GM21576 (cell line): ENCODE data around the gene ANKRD11.
"Not testable (repeated sequence)": the region's sequence is repeated elsewhere in the genome, so short reads cannot be mapped to it uniquely, and the experiment has no call there.

Experiments used
- ATAC-seq: cut with Tn5 transposase; IDR thresholded peaks from one replicate; pipeline ENCODE4 v1.9.1; 2021; ENCODE audit warnings: mild to moderate bottlenecking, moderate library complexity; ENCODE audit not compliant: unreplicated experiment

Gene ANKRD11

DNA sequence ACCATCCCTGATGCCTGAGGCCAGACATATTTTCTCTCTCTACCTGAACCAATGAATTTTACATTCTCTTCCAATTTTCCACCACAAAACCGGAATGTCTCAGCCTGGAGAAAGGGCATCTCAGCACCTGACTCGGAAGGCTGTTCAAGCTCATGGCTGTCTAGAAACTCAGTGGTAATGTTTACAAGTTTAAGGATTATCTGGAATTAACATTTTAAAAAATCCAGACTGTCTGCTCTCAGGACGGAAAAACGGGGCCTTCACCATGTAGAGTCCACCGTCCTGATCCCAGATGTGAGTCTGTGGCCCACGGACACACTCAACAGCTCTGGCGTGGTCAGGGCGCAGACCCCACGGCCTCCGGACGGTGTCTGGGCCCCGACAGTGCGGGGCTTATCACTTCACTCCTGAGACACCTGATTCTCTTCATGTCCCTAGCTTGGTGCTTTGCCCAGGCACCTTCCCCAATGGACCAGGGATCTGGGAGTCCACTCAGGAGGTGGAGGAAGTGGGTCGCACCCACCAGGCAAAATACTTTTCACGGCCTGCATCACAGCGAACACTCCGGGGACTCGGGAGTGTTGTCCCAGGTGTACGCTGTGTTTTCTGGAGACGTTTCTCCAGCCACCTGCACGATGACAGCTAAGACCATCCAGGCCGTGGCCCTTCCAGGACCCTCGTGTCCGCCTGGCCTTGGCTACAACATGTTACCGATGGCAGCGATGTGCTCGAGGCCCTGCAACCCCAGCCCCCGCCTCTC lies 171.3 kb downstream of the ANKRD11 start:
- ATAC-seq = no peak

DNA sequence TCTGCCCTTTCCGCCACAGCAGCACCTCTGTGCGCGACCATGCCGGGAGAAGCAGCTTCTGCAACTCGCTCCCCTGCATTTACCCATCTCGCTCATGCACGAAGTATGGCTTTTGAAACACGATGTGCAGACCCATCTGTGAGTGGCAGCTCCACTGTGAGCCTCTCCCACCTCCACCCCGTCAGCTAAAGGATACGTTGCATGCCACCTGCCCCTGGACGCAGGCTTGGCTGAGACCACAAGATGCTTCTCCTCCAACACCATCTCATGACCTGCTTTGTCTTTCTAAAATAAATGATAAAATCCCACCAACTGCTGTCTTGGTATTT lies 172.0 kb downstream of the ANKRD11 start:
- ATAC-seq = no peak

- no peak for ATAC-seq
These were observed 172.5 kb downstream of the ANKRD11 start for GRCh38 chr16:89317729-89318429.

DNA sequence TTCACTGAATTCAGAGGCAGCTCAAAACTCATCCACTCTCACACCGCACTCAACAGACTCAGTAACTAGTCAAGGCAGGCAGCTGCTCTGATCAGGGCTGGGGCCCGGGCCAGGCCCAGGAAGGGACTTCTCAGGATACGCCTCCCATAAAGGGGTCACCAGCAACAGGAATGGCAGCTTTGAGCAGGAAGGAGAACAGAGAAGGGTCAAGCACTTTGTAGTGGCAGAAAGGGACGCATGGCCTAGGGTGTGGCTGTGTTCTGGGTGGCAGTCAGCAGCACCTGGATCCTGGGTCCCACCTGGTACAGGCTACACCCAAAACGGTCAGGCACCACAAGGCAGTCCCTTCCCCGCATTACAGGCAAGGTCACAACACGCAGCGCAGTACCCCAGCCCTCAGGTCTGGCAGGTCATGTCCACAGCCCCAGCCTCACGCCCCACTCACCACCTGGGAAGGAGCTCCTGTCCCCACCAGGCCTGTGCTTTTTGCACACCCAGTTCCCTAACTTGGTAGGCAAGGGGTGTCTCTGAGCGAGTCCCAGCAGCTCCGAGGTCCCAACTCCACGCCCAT lies 173.2 kb downstream of the ANKRD11 start:
- ATAC-seq = no peak

DNA sequence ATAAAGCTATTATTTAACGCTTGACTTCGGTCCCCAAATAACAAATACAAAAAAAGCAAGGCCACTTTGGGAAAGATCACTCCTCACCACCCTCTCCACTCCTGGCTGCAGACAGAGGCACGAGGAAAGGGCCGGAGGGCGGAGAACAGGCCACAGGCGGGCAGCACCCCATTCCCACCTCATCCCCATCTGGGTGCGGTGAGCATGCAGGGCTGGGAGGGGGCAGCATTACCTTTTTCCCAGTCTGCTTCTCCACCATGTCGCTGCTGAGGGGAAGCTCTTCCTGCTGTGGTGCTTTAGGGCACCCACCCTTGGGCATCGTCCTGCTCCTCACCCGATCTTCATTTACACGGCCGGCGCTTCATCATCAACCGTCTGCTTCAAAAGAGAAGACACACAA lies 173.7 kb downstream of the ANKRD11 start:
- ATAC-seq = no peak

GRCh38 chr16:89315791-89316581 lies 174.4 kb downstream of the ANKRD11 start:
- ATAC-seq = peak; percentile 48

- ATAC-seq = no peak
These were observed 175.1 kb downstream of the ANKRD11 start for GRCh38 chr16:89315271-89315670.

DNA sequence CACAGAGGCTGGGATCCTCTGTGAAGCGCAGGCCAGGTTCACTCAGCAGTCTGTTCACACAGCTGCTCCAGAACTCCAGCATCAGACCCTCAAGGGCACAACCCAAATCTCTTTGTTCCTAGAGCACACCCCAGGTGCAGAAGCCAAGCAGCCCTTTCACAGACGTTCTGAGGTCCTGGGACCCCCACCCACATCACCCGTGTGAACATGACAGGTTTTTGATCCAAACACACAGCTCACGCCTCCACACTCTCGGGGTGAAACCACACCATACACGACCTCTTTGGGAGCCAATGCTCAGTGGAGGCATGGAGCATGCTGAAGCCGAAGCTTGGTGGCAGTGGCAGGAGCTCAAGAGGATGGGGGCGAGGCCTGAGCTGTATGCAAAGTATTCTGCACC lies 175.5 kb downstream of the ANKRD11 start:
- ATAC-seq = no peak

DNA sequence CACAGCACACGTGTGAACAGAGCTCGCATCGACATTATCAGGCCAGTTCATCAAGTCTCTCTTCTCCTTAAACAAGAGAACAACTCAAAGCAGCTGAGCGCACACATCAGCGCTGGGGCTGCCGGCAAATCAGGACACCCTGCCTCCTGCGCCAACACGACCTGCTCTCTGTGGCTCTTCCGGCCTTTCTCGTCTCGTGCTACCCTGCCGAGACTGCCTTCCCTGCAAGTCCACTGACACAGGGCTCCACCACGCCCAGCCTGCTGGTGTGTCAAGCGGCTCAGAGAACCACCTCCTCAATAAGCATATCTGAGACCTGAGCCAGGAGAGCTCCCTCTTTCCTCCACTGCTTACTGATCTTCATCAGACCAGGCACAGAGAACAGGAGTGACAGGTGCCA lies 176.0 kb downstream of the ANKRD11 start:
- ATAC-seq = no peak

- ATAC-seq = no peak
These were observed 176.8 kb downstream of the ANKRD11 start for GRCh38 chr16:89313583-89313982.

- ATAC-seq = no peak
These were observed 177.6 kb downstream of the ANKRD11 start for GRCh38 chr16:89312598-89313299.

GRCh38 chr16:89312194-89312593 lies 178.2 kb downstream of the ANKRD11 start:
- no peak for ATAC-seq

GRCh38 chr16:89311636-89312035 lies 178.7 kb downstream of the ANKRD11 start:
- ATAC-seq = no peak

DNA sequence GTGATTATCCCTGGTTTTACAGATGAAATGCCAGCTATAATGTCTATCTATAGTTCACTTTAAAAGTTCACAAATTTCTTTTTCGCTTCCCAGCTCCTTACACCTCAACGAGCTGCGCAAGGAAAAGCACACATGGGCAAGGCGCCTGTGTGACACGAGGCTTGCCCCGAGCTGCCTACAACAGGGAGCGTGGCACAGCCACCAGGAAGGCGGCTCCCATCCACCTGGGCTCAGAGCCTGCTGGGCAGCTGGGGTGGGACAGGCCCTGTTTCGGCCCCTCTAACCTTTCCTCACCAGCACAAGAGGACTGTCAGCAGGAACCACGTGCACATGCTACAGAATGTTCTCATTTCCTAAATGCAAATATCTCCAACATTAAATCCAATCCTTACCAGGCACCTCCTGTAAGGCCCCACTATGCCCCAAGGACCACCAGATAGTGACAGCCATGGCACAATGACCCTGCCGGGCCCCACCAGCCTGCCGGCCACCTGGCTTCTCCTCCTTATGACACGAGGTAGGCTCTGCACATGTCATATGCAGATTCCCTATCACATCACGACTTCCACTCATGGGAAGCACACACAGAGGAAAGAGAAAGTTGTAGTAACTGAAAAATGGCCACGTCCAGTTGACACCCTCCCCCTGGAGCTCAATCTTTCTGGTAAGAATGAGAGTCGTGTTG lies 180.8 kb downstream of the ANKRD11 start:
- no peak for ATAC-seq

DNA sequence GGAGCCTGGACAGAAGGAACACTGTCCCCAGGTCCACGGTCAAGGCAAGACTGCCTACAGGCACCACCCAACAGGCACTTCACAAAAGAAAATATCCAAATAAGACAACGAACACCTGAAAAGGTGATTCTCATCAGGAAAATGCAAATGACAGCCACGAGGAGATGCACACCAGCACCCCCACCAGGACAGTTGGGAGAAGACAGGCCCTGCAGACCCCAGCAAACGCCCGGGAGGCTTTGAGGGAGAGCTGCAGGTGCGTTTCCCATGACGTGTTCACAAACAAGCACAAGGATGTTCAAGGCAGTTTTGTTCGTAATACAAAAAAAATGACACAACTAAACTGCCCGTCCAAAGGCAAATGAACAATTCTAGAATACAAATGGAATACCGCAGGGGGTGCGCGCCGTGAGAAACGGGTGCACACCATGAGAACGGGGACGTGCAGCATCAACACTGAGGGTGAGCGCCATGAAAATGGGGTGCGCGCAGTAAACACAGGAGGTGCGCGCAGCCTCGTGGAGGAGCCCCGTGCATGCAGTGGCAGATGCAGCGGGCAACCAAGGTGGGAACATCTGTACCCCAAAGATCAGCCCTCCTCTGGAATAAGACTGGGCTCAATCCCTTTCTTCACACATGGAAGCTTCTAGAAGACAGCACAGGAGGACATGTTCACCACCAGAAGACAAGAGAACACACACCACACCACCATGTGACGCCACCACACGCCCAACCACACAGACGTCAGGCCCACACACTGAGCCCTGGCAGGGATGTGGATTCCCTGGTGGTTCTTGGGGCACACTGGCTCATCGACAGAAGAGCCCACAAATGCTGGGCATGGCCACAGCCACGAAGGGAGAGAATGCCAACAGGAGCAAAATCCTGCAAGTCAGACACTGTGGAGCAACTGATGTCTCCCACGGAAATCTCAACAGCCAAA lies 181.7 kb downstream of the ANKRD11 start:
- no peak for ATAC-seq

GRCh38 chr16:89307421-89307805 lies 182.9 kb downstream of the ANKRD11 start:
- ATAC-seq = no peak

- not testable (repeated sequence) for ATAC-seq
These were observed 183.6 kb downstream of the ANKRD11 start for GRCh38 chr16:89306457-89307420.
